Stimulated activated CD4-positive, alpha-beta T cell treated with anti-CD3 and anti-CD28 coated beads, TNF-alpha, amount 100 ng/mL, for 4 hours (primary cell): ENCODE data around the gene EIF3I.

Source experiments
- DNase-seq, 3 experiments: peaks; one replicate each; pipeline ENCODE4 v3.0.0-alpha.2; 2020; ENCODE audit warnings: low read depth in 3 of 3

Gene EIF3I

GRCh38 chr1:32221980-32222755 lies at the start of gene EIF3I, which contains the start of gene TMEM234:
Gene EIF3I (plus strand): TSS chr1:32222407. CDS start chr1:32222442, 35 bp downstream.
Gene TMEM234 (minus strand): TSS chr1:32222353. CDS start chr1:32222322, 31 bp downstream.
- peak; percentile 70 to 88 (median 87) for DNase-seq

- DNase-seq, result no peak
Measured at GRCh38 chr1:32172621-32173245, 49.5 kb upstream of the EIF3I start.

DNA sequence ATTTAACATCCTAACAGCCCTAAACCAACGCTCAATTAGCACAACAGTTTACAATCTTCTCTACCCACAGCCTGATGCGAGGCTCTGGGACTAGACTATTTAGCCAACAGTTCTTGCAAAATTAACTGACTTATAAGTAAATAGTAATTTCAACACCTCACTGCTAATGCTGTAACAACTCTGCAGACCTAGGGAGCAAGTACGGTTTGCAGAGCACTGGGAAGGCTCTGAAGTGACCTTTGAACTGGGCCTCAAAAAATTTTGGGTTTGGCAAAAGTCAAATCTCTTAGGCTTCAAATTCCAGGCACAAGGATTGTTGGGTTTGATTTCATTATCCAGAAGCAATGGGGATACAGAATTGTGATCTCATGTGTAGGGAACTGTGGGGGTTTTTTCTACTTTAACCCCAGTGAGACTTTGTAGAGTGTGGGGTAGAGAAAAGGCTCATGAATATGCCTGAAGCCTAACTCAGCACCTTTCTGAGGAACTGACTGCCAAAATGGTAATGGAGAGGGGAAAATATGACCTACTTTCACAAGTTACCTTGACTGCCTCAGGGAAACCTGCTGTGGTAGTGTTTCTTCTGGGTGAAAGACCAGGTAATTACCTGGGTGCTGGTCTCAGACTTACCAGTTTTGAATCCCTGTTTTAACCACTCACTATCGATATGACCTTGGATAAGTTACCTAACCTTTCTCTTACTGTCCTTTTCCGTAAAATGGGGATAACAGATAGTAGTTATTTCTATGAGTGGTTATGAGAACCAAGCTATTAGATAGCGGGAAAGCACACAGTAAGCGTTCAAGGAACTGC lies 43.6 kb upstream of the EIF3I start:
- no peak for DNase-seq

GRCh38 chr1:32179193-32179442 lies 43.1 kb upstream of the EIF3I start:
- DNase-seq, result no peak

GRCh38 chr1:32179443-32180185 lies 42.6 kb upstream of the EIF3I start, which contains the start of gene TXLNA:
Gene TXLNA (plus strand): TSS chr1:32179675. CDS start chr1:32180346, 671 bp downstream.
- peak; percentile 82 to 87 (median 84) for DNase-seq

DNA sequence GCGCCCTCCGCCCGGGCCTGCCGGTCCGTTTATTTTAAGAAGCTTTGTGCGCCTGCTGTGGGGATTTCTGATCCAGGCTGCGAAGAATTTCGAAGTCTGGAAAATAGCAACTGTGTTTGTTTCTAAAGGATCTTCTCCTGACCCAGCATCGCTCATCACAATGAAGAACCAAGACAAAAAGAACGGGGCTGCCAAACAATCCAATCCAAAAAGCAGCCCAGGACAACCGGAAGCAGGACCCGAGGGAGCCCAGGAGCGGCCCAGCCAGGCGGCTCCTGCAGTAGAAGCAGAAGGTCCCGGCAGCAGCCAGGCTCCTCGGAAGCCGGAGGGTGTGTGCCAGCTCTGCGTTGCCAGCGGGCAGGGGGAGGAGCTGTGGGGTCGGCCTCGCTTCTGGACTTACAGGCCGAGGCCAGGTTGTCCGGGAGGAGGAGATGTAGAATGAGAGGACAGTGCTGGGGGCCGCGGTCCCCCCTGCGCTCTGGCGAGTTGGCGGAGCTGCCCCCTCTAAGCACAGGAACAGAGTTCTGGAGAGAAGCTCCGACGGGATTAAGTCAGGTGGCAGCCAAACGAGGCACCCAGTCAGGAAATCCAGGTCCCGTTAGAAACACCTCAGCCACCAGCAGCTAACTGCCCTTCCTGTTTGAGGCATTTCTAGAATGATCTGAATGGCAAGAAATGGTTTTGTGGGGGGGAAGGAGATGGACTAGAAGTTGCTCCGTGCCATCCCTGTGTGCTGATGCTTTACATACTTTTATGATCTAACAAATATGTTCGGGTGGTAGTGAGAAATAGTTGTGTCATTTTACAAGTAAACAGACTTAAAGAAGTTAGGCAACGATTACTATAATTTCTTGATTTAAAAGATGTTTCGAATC lies 41.8 kb upstream of the EIF3I start:
- no peak for DNase-seq

DNA sequence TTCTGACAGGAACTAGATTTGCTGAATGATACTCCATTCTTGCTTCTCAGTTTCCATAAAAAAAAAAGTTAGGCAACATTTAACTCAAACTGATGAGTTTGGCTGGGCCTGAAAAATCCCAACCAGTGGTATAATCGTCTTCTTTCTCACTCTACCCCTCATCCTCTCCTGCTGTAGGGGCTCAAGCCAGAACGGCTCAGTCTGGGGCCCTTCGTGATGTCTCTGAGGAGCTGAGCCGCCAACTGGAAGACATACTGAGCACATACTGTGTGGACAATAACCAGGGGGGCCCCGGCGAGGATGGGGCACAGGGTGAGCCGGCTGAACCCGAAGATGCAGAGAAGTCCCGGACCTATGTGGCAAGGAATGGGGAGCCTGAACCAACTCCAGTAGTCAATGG lies 41.1 kb upstream of the EIF3I start:
- DNase-seq, result no peak

GRCh38 chr1:32181563-32181962 lies 40.6 kb upstream of the EIF3I start:
- no peak for DNase-seq

DNA sequence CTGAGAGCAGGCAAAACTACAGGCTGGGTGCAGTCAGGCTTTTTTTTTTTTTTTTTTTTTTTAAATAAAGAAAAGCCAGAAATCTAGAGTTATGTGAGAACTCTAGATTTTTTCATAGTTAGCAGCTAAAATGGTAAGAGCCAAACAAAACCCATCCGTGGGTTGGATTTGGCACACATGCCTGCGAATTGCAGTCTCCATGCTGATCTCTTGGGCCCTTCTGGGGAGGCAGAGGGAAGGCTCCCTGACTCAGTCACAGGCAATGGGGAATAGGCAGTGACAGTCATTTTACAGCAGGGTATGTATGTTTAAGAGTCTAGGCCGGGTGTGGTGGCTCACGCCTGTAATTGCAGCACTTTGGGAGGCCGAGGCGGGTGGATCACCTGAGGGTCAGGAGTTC lies 40.1 kb upstream of the EIF3I start:
- no peak for DNase-seq

GRCh38 chr1:32184650-32185049 lies 37.6 kb upstream of the EIF3I start:
- no peak for DNase-seq

GRCh38 chr1:32186077-32186476 lies 36.1 kb upstream of the EIF3I start:
- no peak for DNase-seq

DNA sequence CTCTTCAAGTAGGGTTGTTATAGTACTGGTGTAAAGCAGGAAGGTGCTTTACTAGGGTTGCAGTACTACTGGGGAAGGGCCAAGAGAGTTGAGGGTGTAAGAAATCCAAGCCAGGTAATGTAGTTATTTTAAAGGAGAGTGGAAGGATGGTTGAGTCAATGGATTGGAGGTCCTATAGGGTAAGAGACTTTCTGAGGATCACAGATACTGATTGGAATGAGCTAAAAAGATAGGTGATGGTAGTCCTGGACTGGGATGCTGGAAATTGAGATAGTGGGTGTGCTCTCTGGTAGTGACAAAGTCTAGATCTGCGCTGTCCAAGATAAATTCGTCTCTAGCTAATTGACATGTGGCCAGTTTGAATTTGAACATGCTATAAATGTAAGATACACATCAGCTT lies 35.7 kb upstream of the EIF3I start:
- no peak for DNase-seq

- no peak for DNase-seq
Measured at GRCh38 chr1:32187850-32188249, 34.4 kb upstream of the EIF3I start.

DNA sequence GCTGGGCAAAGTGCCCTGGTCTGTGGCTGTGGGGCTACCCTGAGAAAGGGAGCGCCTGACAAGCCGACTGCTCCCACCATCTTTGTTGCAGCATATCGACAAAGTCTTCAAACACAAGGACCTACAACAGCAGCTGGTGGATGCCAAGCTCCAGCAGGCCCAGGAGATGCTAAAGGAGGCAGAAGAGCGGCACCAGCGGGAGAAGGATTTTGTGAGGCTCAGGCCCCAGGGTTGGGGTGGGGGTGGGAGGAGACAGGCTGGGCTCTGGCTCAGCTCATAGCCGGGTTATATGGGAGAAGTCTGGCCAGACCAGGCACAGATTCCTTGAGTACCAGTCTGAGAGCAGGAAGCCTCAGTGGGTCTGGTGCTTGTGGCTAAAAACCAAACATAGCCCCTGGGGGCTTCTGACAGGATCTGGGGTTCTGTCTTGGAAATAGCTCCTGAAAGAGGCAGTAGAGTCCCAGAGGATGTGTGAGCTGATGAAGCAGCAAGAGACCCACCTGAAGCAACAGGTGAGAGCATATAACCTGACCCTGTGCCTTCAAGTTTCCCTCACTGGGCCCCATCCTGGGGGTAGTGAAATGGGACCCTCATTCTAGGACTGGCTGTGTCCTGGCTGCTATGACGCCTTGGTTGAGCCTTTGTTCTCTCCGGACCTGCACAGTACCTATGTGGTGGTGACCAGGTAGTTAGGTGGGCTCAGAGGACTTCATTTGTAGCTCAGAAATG lies 29.8 kb upstream of the EIF3I start:
- no peak for DNase-seq

DNA sequence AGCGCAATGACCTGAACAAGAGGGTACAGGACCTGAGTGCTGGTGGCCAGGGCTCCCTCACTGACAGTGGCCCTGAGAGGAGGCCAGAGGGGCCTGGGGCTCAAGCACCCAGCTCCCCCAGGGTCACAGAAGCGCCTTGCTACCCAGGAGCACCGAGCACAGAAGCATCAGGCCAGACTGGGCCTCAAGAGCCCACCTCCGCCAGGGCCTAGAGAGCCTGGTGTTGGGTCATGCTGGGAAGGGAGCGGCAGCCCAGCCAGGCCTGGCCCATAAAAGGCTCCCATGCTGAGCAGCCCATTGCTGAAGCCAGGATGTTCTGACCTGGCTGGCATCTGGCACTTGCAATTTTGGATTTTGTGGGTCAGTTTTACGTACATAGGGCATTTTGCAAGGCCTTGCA lies 27.2 kb upstream of the EIF3I start:
- no peak for DNase-seq

GRCh38 chr1:32195531-32195930 lies 26.7 kb upstream of the EIF3I start:
- no peak for DNase-seq

- DNase-seq, result no peak
Measured at GRCh38 chr1:32195972-32196823, 26.0 kb upstream of the EIF3I start.

GRCh38 chr1:32197074-32197473 lies 25.1 kb upstream of the EIF3I start:
- DNase-seq, result no peak

DNA sequence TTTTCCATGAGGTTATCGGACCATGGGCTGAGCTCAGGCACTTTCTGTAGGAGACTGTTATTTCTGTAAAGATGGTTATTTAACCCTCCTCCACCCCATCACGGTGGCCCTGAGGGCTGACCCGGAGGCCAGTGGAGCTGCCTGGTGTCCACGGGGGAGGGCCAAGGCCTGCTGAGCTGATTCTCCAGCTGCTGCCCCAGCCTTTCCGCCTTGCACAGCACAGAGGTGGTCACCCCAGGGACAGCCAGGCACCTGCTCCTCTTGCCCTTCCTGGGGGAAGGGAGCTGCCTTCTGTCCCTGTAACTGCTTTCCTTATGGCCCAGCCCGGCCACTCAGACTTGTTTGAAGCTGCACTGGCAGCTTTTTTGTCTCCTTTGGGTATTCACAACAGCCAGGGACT lies 24.4 kb upstream of the EIF3I start:
- DNase-seq, result no peak
